Raji (cell line): ENCODE data around the gene NRG3.

ENCODE experiments used
- POLR2A ChIP-seq: IDR thresholded peaks from 2 replicates; pipeline ENCODE4 v1.6.1; 2011; ENCODE audit warnings: low read depth, low read length, control low read depth; ENCODE audit not compliant: insufficient read depth

Gene NRG3

DNA sequence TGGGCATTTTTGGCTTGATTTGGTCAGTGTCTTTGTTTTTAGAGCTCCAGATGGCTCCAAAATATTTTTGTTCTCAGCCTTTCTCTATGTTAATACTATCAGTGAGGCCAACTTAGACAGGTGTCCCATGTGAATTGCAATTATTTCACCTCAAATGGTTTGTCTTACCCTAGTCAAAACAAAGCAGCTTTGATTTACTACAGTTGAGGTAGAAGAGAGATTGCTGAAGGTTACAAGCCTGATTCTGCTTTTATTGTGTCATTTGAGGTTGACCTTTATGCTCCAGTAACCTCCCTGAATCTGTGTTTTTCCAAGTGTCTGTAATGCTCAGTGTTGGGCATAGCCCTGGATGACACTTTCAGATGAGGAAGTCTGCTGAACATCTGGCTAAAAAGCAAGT lies 882.9 kb downstream of the NRG3 start:
- no peak for TF ChIP-seq POLR2A

DNA sequence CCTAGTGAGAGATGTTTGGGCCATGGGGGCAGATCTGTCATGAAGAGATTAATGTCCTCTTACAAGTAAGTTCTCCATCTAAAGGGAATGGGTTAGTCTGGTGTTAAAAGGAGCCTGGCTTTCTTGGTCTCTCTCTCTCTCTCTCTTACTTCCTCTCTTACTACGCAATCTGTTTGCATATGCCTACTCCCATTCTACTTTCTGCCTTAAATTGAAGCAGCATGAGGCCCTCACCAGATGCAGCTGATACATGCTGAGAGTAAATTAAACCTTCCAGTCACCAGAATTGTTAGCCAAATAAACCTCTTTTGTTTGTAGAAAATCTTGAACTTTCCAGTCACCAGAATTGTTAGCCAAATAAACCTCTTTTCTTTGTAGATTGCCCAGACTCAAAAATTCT lies 884.1 kb downstream of the NRG3 start:
- TF ChIP-seq POLR2A: no peak

DNA sequence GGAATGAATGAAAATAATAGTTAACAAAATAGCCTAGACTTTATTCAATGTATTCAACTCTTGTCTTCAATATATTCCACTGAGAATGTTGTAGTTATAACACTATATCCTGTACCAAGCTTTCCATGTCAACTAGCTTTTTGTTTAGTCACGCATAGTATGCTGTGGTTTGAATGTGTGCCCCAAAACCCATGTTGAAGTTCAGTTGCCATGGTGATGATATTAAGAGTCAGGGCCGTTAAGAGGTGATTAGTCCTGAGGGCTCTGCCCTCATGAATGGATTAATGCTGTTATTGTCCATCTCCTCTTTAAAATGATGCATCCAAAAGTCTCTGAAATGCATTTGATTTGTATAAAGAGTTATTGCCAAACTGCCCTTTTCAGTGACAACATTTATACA lies 887.6 kb downstream of the NRG3 start:
- no peak for TF ChIP-seq POLR2A

DNA sequence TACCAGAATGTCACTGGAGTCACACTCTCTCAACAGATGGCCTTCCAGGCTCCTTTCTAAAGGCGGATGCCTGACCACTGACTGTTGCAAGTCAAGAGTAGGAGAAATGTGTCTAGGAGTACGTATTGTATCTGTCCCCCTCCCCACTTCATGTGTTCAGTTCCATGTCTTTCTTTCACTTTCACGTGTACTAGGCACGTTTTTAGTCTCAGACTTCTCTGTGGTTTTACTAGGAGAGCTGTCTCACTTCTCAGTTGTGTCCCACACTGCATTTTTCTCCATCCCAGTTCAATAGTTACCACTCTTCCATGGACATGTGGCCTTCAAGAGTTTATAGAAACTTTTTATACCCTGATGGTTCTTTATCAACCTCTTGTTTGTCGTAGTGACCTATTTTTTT lies 893.0 kb downstream of the NRG3 start:
- TF ChIP-seq POLR2A: no peak

DNA sequence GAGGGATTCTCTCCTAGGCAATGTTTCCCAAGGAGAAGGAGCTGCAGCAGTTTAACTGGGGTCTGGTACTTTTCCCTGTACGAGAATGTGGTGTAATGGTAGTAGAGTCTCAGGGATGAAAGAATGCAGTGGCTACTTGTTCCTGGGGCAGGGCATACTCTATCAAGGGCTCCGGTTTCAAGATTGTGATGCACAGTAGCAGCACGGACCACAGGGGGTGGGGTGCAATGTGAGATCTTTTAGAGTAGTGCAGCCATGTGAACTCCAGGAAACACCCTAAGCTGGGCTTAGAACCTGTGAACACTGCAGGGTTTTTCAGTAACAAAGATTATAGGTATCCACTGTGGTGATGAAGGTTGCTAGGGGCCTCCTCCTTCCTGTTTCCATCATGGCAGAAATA lies 903.9 kb downstream of the NRG3 start:
- TF ChIP-seq POLR2A: no peak

DNA sequence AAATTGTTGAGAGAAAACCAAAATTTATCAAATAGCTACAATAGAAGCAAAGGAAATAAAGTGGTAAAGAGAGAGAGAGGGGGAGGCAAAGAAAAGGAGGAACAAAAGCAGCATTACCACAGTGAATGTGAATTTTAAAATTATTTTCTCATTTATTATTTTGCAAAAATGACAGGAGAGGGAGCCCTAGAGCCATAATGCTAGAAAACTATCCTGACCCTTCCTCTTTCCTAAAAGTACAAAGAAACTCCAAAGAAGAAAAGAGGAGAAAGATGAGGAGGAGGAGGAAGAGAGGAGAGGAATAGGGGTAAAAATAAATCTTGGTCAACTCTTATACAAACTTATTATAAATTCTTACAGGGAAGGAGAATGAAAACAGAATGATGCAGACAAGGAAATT lies 921.5 kb downstream of the NRG3 start:
- no peak for TF ChIP-seq POLR2A

DNA sequence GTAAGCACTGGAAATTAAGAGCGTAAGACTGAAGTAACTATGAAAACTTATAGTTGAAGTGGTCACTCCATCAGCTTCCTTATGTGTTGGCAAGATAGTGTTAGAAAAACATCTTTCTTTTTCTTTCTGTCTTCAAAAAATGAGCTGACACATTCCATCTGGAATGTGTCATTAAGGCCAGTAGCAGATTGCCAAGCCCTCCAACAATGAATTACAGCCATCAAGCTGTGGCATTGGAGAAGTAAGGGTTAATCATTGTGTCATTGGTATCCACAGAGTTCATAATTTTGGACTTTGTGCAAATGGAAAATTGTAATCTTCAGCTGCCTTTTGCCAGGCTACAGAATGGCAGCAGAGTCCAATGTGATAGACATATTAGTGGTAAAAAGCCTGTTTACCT lies 926.3 kb downstream of the NRG3 start:
- TF ChIP-seq POLR2A: no peak

DNA sequence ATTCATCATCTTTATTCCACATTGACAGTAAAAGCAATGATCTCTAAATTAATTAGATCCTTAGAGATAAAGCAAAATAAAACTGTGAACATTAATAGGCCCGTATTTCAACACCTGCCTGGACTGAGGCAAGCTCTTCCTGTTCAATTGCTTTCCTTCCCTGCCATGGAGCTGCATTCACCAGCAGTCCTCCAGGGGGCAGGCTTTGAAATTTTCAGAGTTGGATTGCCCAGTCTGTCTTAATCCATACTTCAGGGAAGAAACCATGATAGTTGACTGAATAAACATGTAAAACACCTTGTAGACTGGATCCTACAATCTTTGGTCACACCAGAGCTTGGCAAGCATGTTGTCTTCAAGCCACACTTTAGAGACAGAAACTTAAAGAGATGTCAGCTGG lies 936.6 kb downstream of the NRG3 start:
- TF ChIP-seq POLR2A: no peak

DNA sequence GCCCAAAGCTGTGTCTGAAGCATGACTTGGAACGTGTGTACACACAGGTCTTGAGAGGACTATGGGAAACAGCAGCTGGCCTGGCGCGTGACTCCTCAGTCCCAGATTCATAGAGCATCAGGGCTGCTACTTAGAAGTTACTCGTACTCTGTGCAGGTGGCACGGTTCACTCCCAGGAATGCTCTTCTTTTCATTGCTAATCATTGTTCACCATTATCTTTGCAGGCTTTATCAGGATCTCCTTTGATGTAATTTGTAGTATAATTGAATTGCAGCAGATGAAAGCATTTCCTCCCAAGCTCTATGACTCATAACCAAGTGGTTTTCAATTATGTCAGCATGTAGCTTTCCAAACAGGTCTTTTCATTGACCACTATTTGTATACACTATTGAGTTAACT lies 938.9 kb downstream of the NRG3 start:
- no peak for TF ChIP-seq POLR2A

DNA sequence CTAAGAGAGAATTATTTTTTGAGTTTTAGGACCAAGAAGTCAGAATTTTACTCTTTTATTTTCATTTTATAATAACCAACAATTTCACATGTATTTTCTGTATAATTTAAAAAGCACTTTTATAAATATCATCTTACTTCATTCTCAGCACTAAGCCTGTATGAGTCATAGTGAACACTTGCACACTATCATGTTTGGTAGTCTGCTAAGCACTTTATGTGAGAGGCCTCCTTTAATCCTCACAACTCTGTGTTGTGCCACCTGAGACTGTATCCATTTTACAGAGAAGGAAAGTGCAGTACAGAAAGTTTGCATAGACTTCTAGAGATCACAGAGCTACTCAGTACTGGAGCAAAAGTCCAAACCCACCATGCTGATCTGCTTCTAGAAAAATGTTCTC lies 939.6 kb downstream of the NRG3 start:
- no peak for TF ChIP-seq POLR2A

DNA sequence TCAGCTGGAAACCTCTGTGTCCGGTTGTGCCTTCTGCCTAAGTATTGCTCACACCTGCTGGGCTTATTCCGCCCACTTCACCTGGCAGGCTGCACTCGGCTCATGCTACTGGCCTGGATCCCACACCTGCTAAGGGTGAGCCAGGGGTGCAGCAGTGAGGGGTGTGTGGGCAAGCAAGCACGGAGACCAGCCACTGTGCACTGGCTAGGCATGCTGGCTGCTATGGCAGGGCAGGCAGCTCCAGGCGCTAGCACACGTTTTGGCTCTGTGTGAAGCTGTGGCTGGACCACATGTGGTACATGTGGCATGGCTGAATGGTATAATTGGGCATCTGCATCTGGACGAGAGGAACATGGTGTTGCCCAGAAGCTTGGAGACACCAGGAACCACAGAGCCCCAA lies 940.7 kb downstream of the NRG3 start:
- TF ChIP-seq POLR2A: no peak

DNA sequence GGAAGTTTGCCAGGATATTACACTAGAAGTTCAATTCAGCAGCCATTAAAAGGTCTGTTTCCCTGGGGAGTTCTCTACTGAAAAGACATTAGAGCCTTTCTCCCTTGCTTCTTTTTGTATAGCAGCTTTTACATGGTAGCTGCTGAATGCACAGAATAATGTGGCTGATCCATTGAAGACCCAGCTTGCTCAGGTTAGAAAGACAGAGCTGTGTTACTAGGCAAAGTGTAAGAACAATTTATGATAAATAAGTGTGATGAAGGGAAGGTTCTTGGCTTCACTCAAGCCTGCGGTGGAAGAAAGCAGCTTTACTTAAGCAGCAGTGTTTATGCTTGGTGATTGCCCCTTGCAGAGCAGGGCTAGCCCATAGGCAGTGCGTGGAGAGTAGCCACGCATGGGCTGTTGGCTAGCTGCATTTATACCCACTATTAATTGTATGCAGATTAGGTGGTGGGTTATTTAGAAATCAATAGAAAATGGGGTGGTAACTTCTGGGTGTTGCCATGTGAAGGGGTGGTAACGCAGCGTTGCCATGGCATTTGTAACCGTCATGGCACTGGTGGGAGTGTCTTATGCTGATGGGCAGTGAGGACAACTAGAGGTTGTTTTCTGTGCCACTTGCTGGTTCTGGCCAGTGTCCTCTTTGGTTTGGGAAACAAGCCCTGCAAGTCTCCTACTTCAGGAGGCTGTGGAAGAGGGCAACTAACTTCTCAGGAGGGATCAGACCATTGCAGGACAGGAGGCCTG lies 942.9 kb downstream of the NRG3 start:
- TF ChIP-seq POLR2A: no peak

DNA sequence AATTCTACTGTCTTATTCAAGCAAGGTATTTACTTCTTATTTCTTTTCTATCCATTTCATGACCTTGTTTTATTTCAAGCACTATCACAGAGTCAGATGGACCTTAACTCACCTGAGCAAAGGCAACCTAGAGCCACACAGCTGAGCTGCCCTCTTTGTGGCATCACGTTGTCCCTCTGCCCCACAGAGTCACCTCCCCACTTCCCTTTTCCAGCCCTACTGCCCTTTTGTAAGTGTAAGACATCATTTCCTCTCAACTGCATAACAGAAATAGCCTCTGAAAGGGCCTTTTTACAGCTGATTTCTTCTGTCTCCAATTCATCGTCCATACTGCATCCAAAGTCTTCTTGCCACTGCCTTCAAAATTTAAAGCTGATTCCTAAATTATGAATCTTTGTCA lies 946.0 kb downstream of the NRG3 start:
- TF ChIP-seq POLR2A: no peak

DNA sequence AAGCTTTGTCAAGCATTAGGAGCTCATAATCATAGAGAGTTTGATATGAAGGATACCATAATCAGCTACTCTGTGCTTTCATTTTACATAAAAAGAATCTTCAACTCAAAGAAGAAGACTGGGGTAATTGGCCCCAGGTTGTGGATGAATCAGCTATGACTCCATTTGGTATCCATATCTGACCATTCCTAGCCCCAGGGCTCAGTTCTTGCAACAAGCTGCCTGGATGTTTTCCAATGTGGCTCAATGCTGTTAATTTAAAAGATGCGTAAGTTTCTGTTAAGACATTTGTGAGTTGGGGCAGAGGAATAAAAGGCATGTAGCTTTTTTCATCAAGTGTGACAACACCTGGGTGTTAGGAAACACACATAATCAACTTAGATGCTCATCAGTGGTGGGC lies 951.1 kb downstream of the NRG3 start:
- no peak for TF ChIP-seq POLR2A

DNA sequence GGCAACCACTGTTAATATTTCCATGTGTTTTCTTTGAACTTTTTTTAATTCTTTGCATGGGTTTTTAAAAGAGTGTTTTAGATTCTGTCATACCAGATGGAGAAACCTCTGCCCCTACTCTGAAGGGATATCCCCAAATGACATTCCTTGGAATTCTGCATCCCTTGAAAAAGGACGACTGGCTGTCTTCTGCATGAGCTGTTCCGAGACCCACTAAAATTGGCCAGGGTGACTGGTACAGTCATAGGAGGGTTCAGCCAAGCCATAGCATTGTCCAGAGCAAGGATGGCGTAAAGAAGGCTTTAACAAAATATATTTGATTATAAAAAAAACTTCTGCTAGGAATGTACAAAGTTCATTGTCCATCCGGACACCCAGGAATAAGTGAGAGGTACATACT lies 952.9 kb downstream of the NRG3 start:
- TF ChIP-seq POLR2A: no peak

DNA sequence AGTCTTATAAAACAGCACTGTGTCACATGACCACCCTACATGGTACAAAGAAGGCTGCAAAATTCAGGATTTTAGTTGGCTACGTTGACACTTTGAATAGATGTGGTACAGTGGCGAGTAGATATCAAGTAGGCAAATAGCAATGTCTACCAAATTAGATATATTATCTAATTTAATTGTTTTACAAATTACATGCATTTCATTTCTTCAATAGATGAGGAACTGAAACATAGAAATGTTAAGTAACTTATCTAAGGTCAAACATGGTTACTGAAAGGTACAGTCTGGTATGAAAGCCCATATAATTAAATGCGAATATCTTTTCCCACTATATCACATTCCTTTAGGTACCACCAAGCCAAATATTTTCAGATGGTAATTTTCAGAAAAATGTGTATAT lies 972.2 kb downstream of the NRG3 start:
- no peak for TF ChIP-seq POLR2A

DNA sequence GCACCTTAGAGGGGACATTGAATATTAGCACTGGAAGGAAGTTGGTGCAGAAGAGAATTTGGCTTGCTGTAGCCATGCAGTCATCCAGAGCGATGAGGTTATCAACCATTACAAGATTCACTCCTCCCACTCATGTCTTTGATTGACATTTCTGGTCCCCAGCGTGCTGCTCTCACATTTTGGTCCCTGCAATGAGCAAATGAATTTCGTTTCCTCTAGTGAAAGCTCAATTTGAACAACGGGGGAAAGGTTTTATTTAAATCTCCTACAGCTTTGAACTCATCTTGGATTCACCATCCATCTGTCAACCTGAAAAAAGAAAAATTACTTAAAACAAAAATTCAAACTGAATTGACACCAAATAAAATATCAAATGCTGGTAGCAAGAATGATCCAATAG lies 975.2 kb downstream of the NRG3 start:
- no peak for TF ChIP-seq POLR2A
